Epithelial cell of proximal tubule (primary cell): ENCODE measurements around the gene AAK1. TPM values are rescaled to one million over a fixed set of nuclear protein-coding genes. Genes with fewer than 3 reads are reported as not detected.
"Not testable (repeated sequence)": the region's sequence is repeated elsewhere in the genome, so short reads cannot be mapped to it uniquely, and the experiment has no call there.

Experiments used
- DNase-seq: peaks from one replicate; pipeline ENCODE4 v3.0.0-alpha.2; 2011; ENCODE audit warnings: low read depth
- H3K4me3 ChIP-seq: 2 replicates; pipeline ENCODE4 v1.5.1; 2011; ENCODE audit warnings: low read depth, mild to moderate bottlenecking, low read length
- total RNA-seq: library from RNA; depleted of rRNA; stranded (reverse); fragments of >200 nt; gene quantifications from 2 replicates; pipeline ENCODE4 v1.2.3, GENCODE V29; 2015
- TF ChIP-seq, protein P1 (sequence below): conservative IDR thresholded peaks from 2 replicates; pipeline ENCODE4 v1.5.1; 2012; ENCODE audit warnings: low read depth, mild to moderate bottlenecking, low read length

The AAK1 gene
- total RNA-seq, 1 donor from 2014 or later, result 32.2 TPM

DNA sequence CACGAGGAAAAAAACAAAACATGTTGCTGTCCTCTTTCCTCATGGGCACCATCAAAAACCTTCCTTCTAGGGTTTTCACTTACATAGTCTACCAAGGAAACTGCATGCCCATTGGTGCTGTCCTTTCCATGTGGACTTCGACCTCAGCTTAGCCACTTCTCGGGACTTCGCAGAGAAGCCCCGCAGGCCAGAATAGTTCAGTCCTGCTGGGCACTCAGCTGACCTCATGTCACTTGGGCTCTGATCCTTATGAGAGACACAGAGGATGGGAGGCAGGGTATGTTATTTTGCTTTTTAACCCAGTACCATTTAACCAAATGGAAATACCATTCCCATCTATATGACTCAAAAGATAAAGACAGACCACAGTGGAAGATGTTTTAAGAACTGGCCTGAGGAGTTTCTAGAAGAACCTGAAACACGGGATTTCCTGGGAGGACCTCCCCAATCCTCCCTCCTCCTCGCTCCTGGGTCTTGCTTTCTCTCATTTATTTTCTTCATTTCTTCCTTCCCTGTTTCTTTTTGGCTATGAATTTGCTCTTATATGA, 28.4 kb downstream of the AAK1 start:
- DNase-seq, result no peak
- no peak overlapping the region for H3K4me3 ChIP-seq
- TF ChIP-seq, protein P1, sequence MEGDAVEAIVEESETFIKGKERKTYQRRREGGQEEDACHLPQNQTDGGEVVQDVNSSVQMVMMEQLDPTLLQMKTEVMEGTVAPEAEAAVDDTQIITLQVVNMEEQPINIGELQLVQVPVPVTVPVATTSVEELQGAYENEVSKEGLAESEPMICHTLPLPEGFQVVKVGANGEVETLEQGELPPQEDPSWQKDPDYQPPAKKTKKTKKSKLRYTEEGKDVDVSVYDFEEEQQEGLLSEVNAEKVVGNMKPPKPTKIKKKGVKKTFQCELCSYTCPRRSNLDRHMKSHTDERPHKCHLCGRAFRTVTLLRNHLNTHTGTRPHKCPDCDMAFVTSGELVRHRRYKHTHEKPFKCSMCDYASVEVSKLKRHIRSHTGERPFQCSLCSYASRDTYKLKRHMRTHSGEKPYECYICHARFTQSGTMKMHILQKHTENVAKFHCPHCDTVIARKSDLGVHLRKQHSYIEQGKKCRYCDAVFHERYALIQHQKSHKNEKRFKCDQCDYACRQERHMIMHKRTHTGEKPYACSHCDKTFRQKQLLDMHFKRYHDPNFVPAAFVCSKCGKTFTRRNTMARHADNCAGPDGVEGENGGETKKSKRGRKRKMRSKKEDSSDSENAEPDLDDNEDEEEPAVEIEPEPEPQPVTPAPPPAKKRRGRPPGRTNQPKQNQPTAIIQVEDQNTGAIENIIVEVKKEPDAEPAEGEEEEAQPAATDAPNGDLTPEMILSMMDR, result no peak

DNA sequence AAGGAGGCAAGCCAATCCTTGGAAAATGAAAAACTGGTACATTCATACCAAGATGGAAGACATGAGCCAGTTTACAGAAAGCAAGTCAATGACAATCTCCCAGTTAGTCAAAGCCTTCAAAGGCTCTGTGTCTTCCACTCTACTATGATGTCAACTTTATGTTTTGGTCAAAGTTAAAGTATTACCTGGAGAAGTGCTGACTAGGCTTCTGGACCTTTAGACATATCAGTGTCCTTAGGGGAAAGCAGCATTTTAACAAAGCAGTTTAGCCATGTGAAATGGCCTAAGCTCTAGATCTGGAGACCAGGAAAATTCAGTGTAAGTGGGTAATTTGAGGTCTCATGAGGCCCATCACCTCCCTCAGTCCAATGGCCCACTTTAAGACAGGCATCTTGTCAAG, 30.8 kb downstream of the AAK1 start:
- DNase-seq, result no peak
- H3K4me3 ChIP-seq, result no peak overlapping the region
- TF ChIP-seq, protein P1, result no peak

DNA sequence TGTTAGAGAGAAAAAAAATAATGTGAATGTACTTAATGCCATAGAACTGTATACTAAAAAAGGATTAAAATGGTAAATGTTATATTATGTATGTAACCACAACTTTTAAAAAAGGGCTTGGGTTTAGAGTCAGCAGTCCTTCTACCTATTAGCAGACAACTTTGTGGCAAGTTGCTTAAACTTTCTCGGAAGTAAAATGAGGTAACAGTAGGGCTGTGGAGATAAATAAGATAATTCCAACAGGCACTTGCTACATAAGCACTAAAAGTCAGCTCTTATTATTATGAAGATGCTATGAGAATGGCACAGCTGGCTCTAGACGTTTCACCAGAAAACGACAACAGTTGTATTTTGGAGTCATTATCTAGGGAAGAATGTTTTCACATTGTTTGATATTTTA, 31.3 kb downstream of the AAK1 start:
- DNase-seq, result no peak

DNA sequence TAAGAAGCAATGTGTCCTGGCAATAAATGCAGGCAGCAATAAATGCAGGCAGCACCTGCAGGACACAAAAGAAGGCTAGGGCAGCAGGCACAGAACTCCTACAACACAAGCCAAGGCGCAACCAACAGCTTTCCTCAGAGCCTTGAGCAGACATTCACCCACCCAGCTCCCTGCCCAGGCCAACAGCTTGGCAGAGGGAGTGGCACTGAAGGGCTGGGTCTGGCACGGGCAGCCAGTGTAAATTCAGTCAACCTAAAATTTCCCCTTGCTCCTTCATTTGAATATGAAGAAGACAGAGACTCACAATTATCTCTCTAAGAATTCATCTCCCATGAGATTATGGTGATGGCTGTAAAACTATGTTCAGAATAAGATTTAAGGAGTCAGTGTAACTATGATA, 35.4 kb downstream of the AAK1 start:
- DNase-seq, result no peak
- TF ChIP-seq, protein P1, result no peak
- H3K4me3 ChIP-seq, result no peak overlapping the region

More for the DNA sequence above, 31.3 kb downstream of the AAK1 start:
- H3K4me3 ChIP-seq, result no peak overlapping the region
- TF ChIP-seq, protein P1, result no peak

DNA sequence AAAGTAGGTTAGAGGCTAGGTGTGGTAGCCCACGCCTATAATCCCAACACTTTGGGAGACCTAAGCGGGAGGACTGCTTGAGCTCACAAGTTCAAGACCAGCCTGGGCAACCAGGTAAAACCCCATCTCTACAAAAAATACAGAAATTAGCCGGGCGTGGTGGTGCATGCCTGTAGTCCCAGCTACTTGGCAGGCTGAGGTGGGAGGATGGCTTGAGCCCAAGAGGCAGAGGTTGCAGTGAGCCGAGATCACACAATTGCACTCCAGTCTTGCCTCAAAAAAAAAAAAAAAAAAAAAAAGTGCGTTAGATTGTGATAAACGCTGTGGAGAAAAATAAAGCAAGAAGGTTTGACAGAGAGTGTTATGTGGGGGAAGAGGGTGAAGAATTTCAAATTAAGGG, 36.8 kb downstream of the AAK1 start:
- DNase-seq, H3K4me3 ChIP-seq: not testable (repeated sequence)

DNA sequence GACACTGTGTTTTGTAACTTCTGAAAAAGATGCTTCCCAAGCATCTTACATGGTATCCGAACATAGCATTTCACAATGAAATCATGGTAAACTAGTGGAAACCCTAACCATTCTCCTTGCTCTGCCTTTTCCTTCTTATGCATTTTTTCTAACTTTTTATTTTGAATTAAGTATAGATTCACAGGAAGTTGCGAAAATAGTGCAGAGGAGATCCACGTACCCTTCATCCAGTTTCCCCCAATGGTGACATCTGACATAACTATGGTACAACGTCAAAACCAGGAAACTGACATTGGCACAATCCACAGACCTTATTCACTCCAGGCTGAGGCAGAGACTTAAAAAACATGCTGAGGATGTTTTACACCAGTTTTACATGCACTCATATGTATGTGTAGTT, 38.3 kb downstream of the AAK1 start:
- H3K4me3 ChIP-seq, result no peak overlapping the region
- DNase-seq, result no peak
- TF ChIP-seq, protein P1, result no peak

DNA sequence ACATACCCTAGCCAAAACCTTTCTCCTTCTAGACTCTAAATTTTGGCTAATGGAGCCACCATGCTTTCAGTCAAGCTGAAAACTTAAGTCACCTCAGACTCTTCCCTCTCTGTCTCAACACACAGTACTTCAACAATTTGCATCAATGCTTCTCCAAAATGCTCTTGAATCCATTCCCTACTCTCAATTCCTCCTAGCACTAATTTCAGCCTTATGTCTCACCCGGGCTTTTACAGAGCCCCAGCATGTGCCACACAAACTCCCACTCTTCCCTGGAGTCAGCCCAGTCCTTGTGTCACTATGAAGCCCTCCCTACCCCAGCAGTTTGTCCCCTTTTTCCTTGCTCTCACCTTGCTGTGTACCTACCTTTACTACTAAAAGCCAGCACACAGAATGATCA, 38.7 kb downstream of the AAK1 start:
- H3K4me3 ChIP-seq, result no peak overlapping the region
- TF ChIP-seq, protein P1, result no peak
- DNase-seq, result no peak
